GM06990 (cell line): Measurements from ENCODE around the gene CDK5.

ENCODE experiments used
- DNase-seq: peaks from one replicate; pipeline ENCODE4 v3.0.0-alpha.2; 2011; ENCODE audit not compliant: insufficient read length; ENCODE audit errors: extremely low read depth
- H3K27me3 ChIP-seq: replicated peaks from 2 replicates; pipeline ENCODE4 v1.6.0; 2011; ENCODE audit warnings: low read length; ENCODE audit not compliant: control insufficient read depth, insufficient read depth
- H3K36me3 ChIP-seq: 2 replicates; pipeline ENCODE4 v1.5.1; 2011; ENCODE audit warnings: low read length; ENCODE audit not compliant: control insufficient read depth, insufficient read depth
- H3K4me3 ChIP-seq: replicated peaks from 2 replicates; pipeline ENCODE4 v1.5.1; 2011; ENCODE audit warnings: low read depth, mild to moderate bottlenecking, control low read depth, low read length
- TF ChIP-seq, protein P1 (sequence below): IDR thresholded peaks from 2 replicates; pipeline ENCODE4 v1.5.1; 2011; ENCODE audit warnings: low read length, control low read depth, mild to moderate bottlenecking, inconsistent platforms; ENCODE audit not compliant: insufficient read depth, poor library complexity, severe bottlenecking

Gene CDK5

DNA sequence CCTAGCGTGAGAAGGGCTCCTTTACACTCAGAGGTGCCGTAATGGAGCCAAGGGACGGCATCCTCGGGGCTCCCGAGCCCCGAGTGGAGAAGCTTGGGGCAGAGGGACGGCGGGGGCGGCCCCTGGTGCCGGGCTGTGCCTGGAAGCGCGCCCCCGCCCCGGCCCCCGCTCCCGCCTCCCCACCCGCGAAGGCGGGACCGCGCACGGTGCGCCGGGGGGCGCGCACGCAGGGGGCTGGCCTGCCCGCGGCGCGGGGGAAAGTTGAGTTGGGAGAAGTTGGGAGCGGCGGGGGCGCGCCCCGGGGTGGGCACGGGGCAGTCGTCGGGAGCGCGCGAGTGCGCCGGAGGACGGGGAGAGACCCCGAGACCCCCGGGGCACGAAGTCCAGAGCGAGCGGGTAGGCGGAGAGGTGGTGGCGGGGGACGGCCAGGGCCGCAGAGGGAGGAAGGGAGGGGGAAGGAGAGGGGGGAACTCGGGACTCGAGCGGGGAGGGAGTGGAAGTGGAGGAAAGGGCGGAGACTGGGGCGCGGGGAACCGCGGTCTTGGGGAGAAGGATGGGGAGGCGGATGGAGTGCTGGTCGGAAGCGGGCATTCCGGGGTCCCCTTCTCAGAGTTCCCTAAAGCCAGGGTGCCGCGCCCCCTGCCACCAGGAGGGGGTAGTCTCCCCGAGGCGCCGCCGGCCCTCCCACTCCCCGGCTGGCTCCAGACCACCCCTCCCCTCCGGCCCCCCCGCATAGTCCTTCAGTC lies 1.8 kb upstream of the CDK5 start, which contains the start of gene SLC4A2:
SLC4A2 (plus strand) TSS at position 223 of the 746 bp plus-strand sequence. CDS start 2,399 bp downstream, outside the sequence.
- Histone ChIP-seq H3K27me3 (no peaks in the 10 kb centered on the region), H3K36me3 (peaks cover 3% of the 10 kb centered on the region), H3K4me3 (peak within 1 kb of the TSS; percentile 75)
- peak; percentile 86 for DNase-seq
- TF ChIP-seq, protein P1, sequence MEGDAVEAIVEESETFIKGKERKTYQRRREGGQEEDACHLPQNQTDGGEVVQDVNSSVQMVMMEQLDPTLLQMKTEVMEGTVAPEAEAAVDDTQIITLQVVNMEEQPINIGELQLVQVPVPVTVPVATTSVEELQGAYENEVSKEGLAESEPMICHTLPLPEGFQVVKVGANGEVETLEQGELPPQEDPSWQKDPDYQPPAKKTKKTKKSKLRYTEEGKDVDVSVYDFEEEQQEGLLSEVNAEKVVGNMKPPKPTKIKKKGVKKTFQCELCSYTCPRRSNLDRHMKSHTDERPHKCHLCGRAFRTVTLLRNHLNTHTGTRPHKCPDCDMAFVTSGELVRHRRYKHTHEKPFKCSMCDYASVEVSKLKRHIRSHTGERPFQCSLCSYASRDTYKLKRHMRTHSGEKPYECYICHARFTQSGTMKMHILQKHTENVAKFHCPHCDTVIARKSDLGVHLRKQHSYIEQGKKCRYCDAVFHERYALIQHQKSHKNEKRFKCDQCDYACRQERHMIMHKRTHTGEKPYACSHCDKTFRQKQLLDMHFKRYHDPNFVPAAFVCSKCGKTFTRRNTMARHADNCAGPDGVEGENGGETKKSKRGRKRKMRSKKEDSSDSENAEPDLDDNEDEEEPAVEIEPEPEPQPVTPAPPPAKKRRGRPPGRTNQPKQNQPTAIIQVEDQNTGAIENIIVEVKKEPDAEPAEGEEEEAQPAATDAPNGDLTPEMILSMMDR = peak; percentile 70

DNA sequence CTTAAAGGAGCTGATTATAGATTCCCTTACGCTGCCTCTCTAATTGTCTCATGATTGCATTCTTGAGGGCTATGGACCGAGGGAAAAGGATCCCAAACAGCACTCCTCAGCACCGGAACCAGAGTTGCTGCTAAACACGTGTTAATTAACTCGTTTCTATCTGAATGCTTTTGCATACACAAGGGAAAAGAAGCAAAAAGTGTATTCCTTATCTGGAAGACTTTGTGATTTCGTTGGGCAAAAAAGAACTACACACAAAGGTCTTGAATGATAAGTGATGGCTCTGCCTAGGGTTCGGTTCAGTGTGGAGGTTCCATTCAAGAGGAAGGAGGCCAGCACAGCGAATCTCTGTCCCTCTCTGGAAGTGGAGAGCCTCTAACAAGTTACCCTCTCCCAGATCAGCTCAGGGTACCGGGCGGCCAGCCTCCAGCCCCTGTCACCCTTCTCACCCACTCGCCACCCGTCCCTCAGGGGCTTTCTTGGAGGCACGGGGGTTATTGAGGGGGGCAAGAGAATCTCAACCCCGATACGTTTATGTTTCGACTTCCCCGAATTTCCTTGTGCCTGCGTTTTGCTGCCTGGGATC lies 1.2 kb upstream of the CDK5 start:
- no peaks in the 10 kb centered on the region for H3K27me3 ChIP-seq
- DNase-seq = no peak
- H3K36me3 ChIP-seq = peaks cover 5% of the 10 kb centered on the region
- TF ChIP-seq, protein P1 = no peak
- H3K4me3 ChIP-seq = peak overlapping the region; percentile 75

DNA sequence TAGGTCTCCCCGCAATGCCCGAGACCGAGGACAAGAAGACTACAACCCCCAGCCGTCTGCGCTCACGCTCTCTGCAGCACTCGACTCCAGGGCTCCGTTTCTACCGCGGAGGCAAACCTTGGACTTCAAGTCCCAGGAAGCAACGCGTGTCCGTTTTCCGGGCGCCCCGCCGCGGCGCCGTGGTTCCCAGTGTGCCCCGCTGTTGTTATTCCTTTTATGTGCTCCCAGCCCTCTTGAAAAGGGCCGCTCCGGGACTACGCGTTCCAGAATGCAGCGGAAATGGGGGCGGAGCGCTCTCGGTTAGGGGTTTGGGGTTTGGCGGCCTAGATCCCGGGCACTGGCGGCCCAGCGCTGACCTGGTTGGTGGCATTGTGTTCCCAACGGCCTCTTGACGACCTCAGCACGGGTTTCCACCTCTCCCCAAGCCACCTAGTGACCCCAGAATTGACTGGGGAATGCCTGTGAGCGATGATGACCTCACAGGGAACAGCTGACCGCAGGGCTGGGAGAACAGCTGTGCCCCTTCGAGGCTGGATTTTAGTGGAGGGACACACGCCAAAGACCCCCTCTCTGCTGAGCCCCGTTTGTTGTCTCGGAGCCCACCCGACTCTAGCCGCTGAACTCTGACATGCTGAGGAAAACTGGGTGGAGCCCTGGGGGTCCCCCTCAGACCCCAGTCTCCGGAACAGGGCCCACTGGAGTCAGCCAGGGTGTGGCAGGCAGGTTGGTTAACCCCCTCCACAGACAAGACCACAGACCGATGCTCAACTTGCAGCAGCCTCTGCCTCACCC lies 488 bp upstream of the CDK5 start:
- Histone ChIP-seq H3K27me3 (no peaks in the 10 kb centered on the region), H3K36me3 (peaks cover 5% of the 10 kb centered on the region), H3K4me3 (peak overlapping the region; percentile 75)
- peak; percentile 97 for DNase-seq
- TF ChIP-seq, protein P1 = no peak

DNA sequence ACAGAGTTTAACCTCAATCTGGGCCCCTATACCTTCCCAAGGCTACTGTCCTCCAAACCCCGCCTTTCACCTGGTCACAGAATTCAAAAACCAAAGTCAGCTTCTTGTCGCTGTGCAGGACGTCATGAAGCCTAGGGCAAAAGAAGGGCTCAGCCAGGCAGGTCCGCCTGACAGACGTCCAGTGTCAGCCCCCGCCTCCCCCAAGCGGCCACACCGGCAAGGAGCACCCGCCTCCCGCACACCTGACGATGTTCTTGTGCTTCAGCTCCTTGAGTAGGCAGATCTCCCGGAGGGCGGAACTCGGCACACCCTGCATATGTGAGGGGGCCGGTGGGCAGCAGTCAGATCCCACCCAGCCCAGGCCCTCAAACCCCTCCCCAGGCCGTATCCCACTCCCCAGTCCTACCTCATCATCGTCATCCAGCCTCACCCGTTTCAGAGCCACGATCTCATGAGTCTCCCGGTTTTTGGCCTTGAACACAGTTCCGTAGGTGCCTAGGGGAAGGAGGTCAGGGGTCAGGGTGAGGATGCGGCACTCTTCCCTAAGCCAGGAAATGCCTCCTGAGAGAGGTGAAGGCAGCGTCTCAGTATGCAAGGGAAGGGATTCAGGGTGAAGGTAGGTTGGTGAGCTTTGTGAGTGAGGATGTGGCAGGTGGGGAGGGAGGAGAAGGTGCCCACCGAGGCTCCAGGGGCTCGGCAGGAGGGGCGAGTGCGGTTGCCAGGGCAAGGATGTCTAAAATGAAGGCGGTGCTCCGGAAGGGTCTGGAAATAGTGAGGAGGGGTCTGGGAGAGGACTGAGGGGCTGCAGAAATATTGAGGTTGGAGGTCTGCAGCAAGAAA lies 811 bp downstream of the CDK5 start:
- DNase-seq = no peak
- TF ChIP-seq, protein P1 = no peak
- Histone ChIP-seq H3K27me3 (no peaks in the 10 kb centered on the region), H3K36me3 (peaks cover 5% of the 10 kb centered on the region), H3K4me3 (peak overlapping the region; percentile 75)

DNA sequence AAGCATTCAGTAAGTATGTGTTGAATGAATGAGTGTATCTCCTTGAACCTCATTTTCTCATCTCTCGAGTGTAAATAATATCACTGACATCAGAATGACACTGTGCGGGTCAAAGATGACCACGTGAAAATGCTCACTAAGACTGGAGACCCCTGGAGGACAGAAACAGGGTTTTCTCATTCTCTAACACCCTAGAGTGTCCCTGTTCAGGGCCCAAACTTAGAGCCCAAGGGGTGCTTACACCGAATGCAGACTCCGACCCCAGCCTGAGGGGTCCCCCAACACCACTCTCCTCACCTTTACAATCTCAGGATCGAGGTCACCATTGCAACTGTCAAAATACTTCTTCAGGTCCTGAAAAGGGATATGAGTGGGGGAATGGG lies 1.4 kb downstream of the CDK5 start:
- no peak for DNase-seq
- H3K36me3 ChIP-seq = peaks cover 3% of the 10 kb centered on the region
- H3K4me3 ChIP-seq = no peak overlapping the region
- TF ChIP-seq, protein P1 = no peak
- H3K27me3 ChIP-seq = no peaks in the 10 kb centered on the region
